Measurements from ENCODE around the gene FASTK.
A peak's percentile ranks its signal among the peaks of the same experiment; 100 is the strongest.
"Not testable (repeated sequence)": the region's sequence is repeated elsewhere in the genome, so short reads cannot be mapped to it uniquely, and the experiment has no call there.

The FASTK gene

DNA sequence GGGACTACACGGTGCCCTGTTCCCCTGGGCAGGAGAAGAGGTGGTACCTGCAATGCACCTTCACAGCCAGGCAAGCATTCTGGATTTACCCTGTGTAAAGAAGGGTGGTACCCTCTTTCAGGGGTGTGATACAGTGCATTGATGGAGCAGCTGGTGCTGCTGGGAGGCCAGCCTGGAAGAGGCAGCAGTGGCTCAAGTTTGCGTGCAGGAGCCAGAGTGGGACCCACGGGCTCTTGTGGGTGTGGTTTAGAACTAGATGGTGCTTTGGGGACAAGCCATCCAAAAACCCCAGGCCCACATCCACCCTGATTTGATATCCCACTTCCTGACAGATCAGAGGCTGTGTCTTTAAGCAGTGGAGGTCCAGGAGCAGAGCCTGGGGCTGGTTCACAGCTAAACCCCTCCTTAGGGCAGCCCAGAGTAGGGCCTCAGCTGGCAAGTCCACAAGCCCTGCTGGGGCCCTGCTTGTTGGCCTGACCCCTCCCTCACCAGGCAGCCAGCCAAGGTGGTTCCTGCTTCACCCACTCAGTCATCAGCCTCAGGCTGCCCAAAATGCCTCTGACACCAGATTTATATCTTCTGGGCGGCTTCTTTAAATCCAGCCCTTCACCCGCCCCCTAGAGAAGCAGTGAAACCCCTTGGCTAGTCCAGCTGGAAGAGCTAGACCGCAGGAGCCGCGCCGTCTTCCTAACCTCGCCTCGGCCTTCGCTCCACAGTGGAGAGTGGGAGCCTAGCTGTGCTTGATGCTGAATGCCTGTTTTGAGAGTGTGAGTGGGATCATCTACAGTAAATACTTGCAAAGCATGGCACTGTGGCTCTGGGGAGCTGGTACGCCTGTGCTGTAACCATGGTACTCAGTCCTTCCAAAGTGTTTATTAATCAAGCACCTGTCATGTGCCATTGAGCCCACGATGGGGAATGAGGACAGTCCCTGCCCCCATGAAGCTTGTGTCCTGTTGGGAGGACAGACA, 33.7 kb downstream of the FASTK start:
- peak; percentile 77 for DNase-seq (ENCODE audit: low spot score)

- no peak for DNase-seq (ENCODE audit: low spot score)
Measured at GRCh38 chr7:151045967-151046366, 34.6 kb downstream of the FASTK start.

- DNase-seq (ENCODE audit: low spot score): no peak
Measured at GRCh38 chr7:151045262-151045661, 35.3 kb downstream of the FASTK start.

DNA sequence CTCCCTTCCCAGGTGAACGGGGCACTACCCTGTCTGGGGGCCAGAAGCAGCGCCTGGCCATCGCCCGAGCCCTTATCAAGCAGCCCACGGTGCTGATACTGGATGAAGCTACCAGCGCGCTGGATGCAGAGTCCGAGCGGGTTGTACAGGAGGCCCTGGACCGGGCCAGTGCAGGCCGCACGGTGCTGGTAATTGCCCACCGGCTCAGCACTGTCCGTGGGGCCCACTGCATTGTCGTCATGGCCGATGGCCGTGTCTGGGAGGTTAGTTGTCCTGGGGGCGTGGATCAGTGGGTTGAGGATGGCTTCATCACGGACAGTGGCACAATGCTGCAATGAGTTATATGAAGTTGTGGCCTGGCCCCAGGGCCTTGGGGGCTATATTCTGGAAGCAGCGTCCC, 36.6 kb downstream of the FASTK start:
- DNase-seq (ENCODE audit: low spot score): no peak

- DNase-seq (ENCODE audit: low spot score): not testable (repeated sequence)
Measured at GRCh38 chr7:151043449-151043848, 37.2 kb downstream of the FASTK start.

GRCh38 chr7:151040616-151041375, 39.8 kb downstream of the FASTK start:
- no peak for DNase-seq (ENCODE audit: low spot score)

DNA sequence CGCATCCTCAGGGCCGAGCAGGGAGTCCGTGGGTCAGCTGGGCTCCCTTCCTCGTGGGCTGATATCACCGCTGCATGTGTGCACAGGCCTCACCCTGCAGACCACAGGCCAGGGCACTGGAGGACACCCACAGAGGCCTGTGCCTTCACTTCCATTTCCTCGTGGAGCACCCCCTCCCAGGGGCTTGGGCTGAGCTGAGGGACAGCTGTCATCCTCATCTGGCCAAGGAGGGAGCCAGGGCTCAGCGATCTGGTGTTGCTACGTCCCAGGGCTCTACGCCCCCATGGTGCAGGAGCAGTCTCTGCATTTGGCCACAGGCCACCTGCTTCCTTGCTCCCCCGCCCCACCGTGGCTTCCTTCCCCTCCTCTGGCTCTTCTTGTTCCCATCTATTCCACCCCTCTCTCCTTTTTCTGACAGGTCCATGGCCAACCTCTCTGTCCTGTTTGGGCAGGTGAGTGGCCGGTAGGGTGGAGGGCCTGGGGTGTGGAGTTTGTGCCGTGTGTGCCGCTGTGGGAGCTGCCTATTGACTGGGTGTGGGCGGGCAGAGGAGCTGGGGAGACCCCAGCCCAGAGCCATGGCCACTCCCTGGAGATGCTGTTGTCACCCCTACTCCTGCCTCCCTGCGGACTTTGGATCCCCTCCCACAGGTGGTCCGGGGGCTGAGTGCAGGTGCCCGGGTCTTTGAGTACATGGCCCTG, 40.6 kb downstream of the FASTK start:
- no peak for DNase-seq (ENCODE audit: low spot score)

- DNase-seq (ENCODE audit: low spot score): no peak
Measured at GRCh38 chr7:151038951-151039849, 41.4 kb downstream of the FASTK start.

DNA sequence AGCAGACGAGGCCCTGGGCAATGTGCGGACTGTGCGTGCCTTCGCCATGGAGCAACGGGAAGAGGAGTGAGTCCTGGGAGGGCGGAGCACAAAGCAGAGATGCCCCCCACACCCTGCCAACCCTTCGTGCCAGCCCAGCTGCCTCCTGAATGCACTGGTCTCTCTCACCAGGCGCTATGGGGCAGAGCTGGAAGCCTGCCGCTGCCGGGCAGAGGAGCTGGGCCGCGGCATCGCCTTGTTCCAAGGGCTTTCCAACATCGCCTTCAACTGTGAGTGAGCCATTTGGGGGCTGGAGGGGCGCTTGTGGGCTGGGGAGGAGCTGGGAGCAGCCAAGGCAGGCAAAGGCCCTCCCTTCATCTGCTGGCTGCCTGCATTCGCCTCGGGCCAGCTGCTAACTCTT, 44.7 kb downstream of the FASTK start:
- DNase-seq (ENCODE audit: low spot score): no peak

GRCh38 chr7:151035026-151035717, 45.4 kb downstream of the FASTK start:
- peak; percentile 81 for DNase-seq (ENCODE audit: low spot score)

GRCh38 chr7:151034312-151035025, 46.1 kb downstream of the FASTK start:
- no peak for DNase-seq (ENCODE audit: low spot score)

DNA sequence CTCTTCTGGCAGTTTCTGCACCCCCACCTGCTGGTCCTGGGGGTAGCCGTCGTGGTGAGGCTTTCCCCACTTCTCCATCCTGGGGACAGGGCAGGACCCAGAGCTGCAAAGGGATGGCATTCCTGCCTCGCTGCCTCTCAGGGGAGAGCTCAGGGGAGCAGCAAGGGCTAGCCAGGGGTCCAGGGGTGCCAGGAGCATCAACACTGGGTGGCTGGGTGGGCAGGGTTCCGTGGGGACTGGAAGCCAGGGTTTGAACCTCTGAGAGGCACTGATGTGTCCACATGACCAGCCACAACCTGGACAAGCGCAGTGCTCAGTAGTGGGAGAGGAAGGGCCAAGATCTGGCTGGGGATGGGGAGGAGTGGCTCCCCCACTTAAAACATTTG, 46.8 kb downstream of the FASTK start:
- DNase-seq (ENCODE audit: low spot score): no peak

DNA sequence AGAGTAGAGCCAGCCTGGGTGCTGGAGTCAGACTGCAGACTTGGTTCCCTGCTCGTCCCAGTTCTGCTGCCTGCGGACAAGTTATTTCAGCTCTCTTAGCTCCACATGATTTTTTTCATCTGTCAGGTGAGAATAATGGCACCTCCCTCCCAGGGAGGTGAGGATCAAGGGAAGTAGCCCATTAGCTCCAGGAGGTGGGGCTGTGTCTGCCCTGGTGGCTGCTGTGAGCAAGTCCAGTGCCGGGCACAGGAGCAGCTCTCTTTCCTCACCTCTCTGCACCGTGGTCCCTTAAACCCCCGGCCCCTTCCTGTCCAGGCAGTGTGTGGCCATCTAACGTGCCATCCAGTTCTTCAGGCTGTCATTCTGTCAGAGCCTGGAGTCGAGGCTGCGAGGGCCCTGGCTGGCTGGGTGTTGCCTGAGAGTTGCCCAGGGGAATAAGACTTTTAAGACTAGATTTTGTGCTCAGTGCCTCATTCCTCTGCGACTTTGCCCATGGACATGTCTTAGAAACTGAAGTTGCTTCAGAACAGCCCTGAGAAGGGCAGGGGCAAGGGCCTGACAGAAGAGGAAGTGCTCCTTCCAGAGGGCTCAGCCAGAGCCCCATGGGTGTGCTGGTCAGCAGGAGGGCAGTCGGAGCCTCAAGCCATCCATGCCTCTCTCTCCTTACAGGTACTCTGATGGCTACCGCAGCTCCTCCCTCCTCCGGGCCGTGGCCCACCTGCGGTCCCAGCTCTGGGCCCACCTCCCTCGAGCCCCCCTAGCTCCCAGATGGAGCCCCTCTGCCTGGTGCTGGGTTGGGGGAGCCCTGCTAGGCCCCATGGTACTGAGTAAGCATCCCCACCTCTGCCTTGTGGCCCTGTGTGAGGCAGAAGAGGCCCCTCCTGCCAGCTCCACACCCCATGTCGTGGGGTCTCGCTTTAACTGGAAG, 47.4 kb downstream of the FASTK start:
- DNase-seq (ENCODE audit: low spot score): no peak

DNA sequence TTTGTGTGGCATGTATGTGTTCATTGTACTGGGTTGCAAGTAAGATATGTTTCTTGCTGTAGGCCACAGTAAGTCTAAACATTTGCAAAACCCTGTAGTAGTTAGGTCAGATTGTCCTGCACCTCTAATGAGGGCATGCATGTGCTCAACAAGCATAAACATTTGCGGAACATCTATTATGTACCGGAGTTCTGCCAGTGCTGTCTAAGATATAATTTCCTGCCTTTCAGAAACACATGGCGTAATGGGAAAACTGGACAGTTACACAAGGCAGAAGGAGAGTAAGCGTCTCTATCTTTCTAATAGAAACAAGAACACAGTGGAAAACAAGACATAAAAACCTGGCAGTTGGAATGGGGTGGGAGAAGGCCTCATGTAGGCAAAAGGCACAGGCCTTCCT, 49.6 kb downstream of the FASTK start:
- no peak for DNase-seq (ENCODE audit: low spot score)

- DNase-seq (ENCODE audit: low spot score): no peak
Measured at GRCh38 chr7:151028948-151029501, 51.6 kb downstream of the FASTK start.

GRCh38 chr7:151028131-151028947, 52.3 kb downstream of the FASTK start, which contains the start of gene ABCB8:
Gene ABCB8, plus strand, starts transcription at chr7:151028450. Its CDS starts 66 bp downstream, at chr7:151028516.
- DNase-seq (ENCODE audit: low spot score): peak; percentile 98

GRCh38 chr7:151027728-151028130, 52.9 kb downstream of the FASTK start:
- DNase-seq (ENCODE audit: low spot score): not testable (repeated sequence)

All from Ammon's horn (tissue), 1 donor.